Endothelial cell (in vitro differentiated cells): Measurements from ENCODE around the gene CYP46A1. TPM values are rescaled to one million over a fixed set of nuclear protein-coding genes. Genes with fewer than 3 reads are reported as not detected.
"Not testable (repeated sequence)": the region's sequence is repeated elsewhere in the genome, so short reads cannot be mapped to it uniquely, and the experiment has no call there.

Source experiments
- DNase-seq: peaks from one replicate; pipeline ENCODE4 v3.0.0; 2021; ENCODE audit warnings: low spot score
- H3K27ac Mint-ChIP-seq: one replicate; pipeline ENCODE4 v1.8.0; 2021; ENCODE audit warnings: mixed read lengths, inconsistent platforms; ENCODE audit not compliant: unreplicated experiment
- H3K27me3 Mint-ChIP-seq: one replicate; pipeline ENCODE4 v1.8.0; 2021; ENCODE audit warnings: mild to moderate bottlenecking, moderate library complexity, mixed read lengths, inconsistent platforms; ENCODE audit not compliant: unreplicated experiment
- H3K36me3 Mint-ChIP-seq: one replicate; pipeline ENCODE4 v1.8.0; 2021; ENCODE audit warnings: mild to moderate bottlenecking, low read depth, mixed read lengths, inconsistent platforms; ENCODE audit not compliant: unreplicated experiment
- H3K4me1 Mint-ChIP-seq: one replicate; pipeline ENCODE4 v1.8.0; 2021; ENCODE audit warnings: mild to moderate bottlenecking, mixed read lengths, inconsistent platforms; ENCODE audit not compliant: unreplicated experiment
- H3K4me3 Mint-ChIP-seq: one replicate; pipeline ENCODE4 v1.8.0; 2021; ENCODE audit warnings: mild to moderate bottlenecking, mixed read lengths, inconsistent platforms; ENCODE audit not compliant: unreplicated experiment
- H3K9me3 Mint-ChIP-seq: one replicate; pipeline ENCODE4 v1.8.0; 2021; ENCODE audit warnings: mixed read lengths, inconsistent platforms; ENCODE audit not compliant: unreplicated experiment
- CTCF ChIP-seq: fragments of 200-600 bp; sonication (generic); IDR thresholded peaks from one replicate; pipeline ENCODE4 v1.5.0; 2021; ENCODE audit warnings: antibody characterized with exemption; ENCODE audit not compliant: unreplicated experiment
- total RNA-seq: library from RNA; stranded (reverse); fragmentation: NEBNext Ultra II Directional; extraction: Animal tissue kit (Norgen Biotek cat#: 25700); gene quantifications from one replicate; pipeline ENCODE4 v1.2.1, GENCODE V29; 2021; ENCODE audit not compliant: unreplicated experiment

The CYP46A1 gene
- total RNA-seq, 1 donor from 2014 or later = 5.2 TPM

GRCh38 chr14:99657645-99658155 lies 26.4 kb upstream of the CYP46A1 start:
- no peak overlapping the region for H3K4me3 Mint-ChIP-seq
- no peaks in the 10 kb centered on the region for H3K9me3 Mint-ChIP-seq
- TF ChIP-seq CTCF = no peak
- no peak overlapping the region for H3K27ac Mint-ChIP-seq
- peaks cover 24% of the 10 kb centered on the region for H3K27me3 Mint-ChIP-seq
- no peak for DNase-seq
- H3K36me3 Mint-ChIP-seq = peaks cover 12% of the 10 kb centered on the region
- peaks cover 4% of the 10 kb centered on the region for H3K4me1 Mint-ChIP-seq

GRCh38 chr14:99658218-99658845 lies 25.8 kb upstream of the CYP46A1 start:
- Mint-ChIP-seq H3K9me3 (no peaks in the 10 kb centered on the region), H3K36me3 (peaks cover 16% of the 10 kb centered on the region), H3K4me3 (no peak overlapping the region), H3K4me1 (peaks cover 4% of the 10 kb centered on the region), H3K27ac (no peak overlapping the region), H3K27me3 (peaks cover 24% of the 10 kb centered on the region)
- no peak for DNase-seq
- no peak for TF ChIP-seq CTCF

GRCh38 chr14:99659333-99659741 lies 24.8 kb upstream of the CYP46A1 start:
- TF ChIP-seq CTCF = peak; percentile 39
- peaks cover 29% of the 10 kb centered on the region for H3K27me3 Mint-ChIP-seq
- DNase-seq = peak; percentile 47
- H3K36me3 Mint-ChIP-seq = peaks cover 13% of the 10 kb centered on the region
- no peaks in the 10 kb centered on the region for H3K9me3 Mint-ChIP-seq
- peaks cover 11% of the 10 kb centered on the region for H3K4me1 Mint-ChIP-seq
- H3K27ac Mint-ChIP-seq = no peak overlapping the region
- H3K4me3 Mint-ChIP-seq = no peak overlapping the region

GRCh38 chr14:99660006-99660566 lies 24.0 kb upstream of the CYP46A1 start:
- Mint-ChIP-seq H3K4me3 (no peak overlapping the region), H3K27ac (no peak overlapping the region), H3K9me3 (no peaks in the 10 kb centered on the region), H3K4me1 (peaks cover 13% of the 10 kb centered on the region), H3K27me3 (peaks cover 25% of the 10 kb centered on the region), H3K36me3 (peaks cover 11% of the 10 kb centered on the region)
- no peak for TF ChIP-seq CTCF
- no peak for DNase-seq

- peaks cover 13% of the 10 kb centered on the region for H3K4me1 Mint-ChIP-seq
- H3K27ac Mint-ChIP-seq = no peak overlapping the region
- no peak for DNase-seq
- H3K27me3 Mint-ChIP-seq = peaks cover 25% of the 10 kb centered on the region
- peaks cover 12% of the 10 kb centered on the region for H3K36me3 Mint-ChIP-seq
- no peak for TF ChIP-seq CTCF
- H3K4me3 Mint-ChIP-seq = no peak overlapping the region
- no peaks in the 10 kb centered on the region for H3K9me3 Mint-ChIP-seq
Measured at GRCh38 chr14:99660794-99661193, 23.3 kb upstream of the CYP46A1 start.

GRCh38 chr14:99661206-99661605 lies 22.9 kb upstream of the CYP46A1 start:
- H3K36me3 Mint-ChIP-seq = peaks cover 12% of the 10 kb centered on the region
- peaks cover 26% of the 10 kb centered on the region for H3K27me3 Mint-ChIP-seq
- not testable (repeated sequence) for H3K27ac Mint-ChIP-seq, DNase-seq, H3K4me3 Mint-ChIP-seq, H3K9me3 Mint-ChIP-seq
- H3K4me1 Mint-ChIP-seq = peaks cover 17% of the 10 kb centered on the region
